Sciatic nerve (tissue), 2 donors: Measurements from ENCODE around the gene ATXN7L3B. TPM values are rescaled to one million over a fixed set of nuclear protein-coding genes. Genes with fewer than 3 reads are reported as not detected.
"Not testable (repeated sequence)": the region's sequence is repeated elsewhere in the genome, so short reads cannot be mapped to it uniquely, and the experiment has no call there.

Experiments
- ATAC-seq: fragments of 200-7000 bp; cut with Tn5 transposase; one replicate; pipeline ENCODE4 v1.9.1; 2020; ENCODE audit warnings: mild to moderate bottlenecking, moderate library complexity
- DNase-seq: peaks from one replicate; pipeline ENCODE4 v3.0.0-alpha.2; 2020; ENCODE audit warnings: low spot score
- intact Hi-C: fragments of 100-400 bp; cut with DNase I; formaldehyde crosslinking; loops from one replicate; pipeline ENCODE4 v1.14.2; 2022
- total RNA-seq: library from RNA; stranded (reverse); fragmentation: NEBNext Ultra II Directional; extraction: Animal tissue kit (Norgen Biotek cat#: 25700); gene quantifications from one replicate; pipeline ENCODE4 v1.2.1, GENCODE V29; 2021
- donor health status: DM: no; HTN: no; CAD: no.
- donor health status: DM: no; HTN: no; CAD: no.

ATXN7L3B gene
- total RNA-seq: 22.7 TPM

- intact Hi-C loops: no loop called here
- peak; percentile 100 for ATAC-seq
Measured at GRCh38 chr12:74537707-74538385, at the start of gene ATXN7L3B. ATXN7L3B (plus strand) TSS chr12:74537835; CDS start chr12:74538113, 278 bp downstream.

GRCh38 chr12:74488134-74488533 is 49.5 kb upstream of the ATXN7L3B start:
- DNase-seq (no peak), ATAC-seq (no peak)

More at GRCh38 chr12:74537707-74538385, at the start of gene ATXN7L3B:
- peak; percentile 96 for DNase-seq

GRCh38 chr12:74489543-74489942 is 48.1 kb upstream of the ATXN7L3B start:
- ATAC-seq: no peak
- intact Hi-C loops: no loop called here
- DNase-seq: no peak

More at GRCh38 chr12:74488134-74488533, 49.5 kb upstream of the ATXN7L3B start:
- intact Hi-C loops: no loop called here

- intact Hi-C loops: no loop called here
- DNase-seq: no peak
- ATAC-seq: no peak
Measured at GRCh38 chr12:74490390-74491064, 47.1 kb upstream of the ATXN7L3B start.

DNA sequence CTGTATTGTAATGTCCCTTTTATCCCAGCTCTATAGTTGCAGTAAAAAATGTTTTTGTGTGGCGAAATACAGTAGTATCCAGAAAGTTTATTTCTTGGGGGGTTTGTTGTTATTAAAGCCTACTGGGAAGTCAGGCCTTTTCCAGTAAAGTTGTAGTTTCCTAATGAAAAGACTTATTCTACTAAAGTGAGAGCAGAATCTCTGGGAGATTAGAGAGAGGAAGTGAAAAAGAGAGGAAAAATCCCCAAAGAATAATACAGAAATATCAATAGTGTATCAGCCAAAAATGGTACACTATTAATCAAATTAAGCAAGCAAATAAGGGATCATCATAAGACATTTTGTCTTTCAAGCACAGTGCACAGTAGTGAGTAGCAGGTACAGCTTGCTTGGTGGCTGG is 46.3 kb upstream of the ATXN7L3B start:
- no peak for ATAC-seq
- DNase-seq: no peak
- intact Hi-C loops: no loop called here

GRCh38 chr12:74499192-74499591 is 38.4 kb upstream of the ATXN7L3B start:
- intact Hi-C loops: no loop called here
- ATAC-seq (no peak), DNase-seq (no peak)

GRCh38 chr12:74508873-74509657 is 28.6 kb upstream of the ATXN7L3B start:
- DNase-seq, ATAC-seq, intact Hi-C loops: not testable (repeated sequence)

DNA sequence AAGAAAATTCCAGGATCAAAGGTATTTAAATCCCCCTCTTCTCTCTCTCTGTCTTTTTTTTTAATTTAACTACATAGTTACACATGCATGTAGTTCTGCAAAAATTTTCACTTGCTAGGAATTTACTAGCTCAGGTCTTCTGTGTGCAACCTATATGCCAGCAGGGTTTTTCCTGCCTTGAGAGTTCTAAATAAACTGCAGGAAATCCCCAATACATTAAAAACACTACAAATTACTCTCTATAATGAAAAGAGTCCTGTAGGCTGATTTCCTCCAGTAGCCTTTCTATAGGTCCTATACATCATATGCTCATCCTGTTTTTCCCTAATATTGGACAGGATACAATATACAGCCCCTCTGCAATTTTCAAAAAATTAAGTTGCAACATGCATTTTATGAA is 27.7 kb upstream of the ATXN7L3B start:
- no peak for ATAC-seq
- no peak for DNase-seq
- intact Hi-C loops: no loop called here

GRCh38 chr12:74514098-74514872 is 23.4 kb upstream of the ATXN7L3B start:
- DNase-seq: no peak
- intact Hi-C loops: no loop called here
- no peak for ATAC-seq

DNA sequence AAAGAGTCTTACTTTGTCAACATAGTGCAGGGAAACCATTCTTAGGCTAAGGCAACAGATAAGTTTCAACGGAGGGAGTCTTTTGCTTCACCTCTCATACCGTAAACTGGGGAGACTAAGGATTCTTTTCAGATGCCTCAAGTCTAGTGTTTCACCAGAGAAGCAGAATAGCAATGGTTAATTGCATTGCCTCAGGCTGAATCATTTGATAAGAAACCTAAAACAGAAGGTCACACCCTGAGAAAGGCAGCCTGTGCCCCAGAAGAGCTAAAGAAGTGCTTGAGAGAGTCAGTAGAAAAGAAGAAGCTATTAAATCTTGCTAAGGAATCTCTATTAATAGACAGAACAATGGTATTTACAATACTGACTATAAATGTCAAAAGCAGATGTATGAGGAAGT is 21.8 kb upstream of the ATXN7L3B start:
- ATAC-seq: no peak

DNA sequence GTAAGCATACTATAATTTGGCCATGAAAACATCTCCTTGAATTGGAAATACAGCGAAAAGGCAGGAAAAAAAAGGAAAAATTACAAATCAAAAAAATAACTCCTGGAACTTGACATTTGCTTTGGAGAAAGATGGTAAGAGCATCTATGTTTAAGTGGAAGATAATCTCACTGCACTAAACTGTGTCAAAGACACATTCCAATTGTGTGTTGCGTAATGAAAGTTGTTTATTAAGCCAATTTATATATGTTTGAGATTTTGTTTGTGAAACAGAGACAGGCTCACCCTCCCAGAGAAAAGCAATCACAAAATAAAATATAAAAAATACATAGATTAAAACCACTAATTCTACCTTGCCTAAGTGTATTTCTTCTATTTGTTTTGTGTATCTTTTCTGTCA is 11.1 kb upstream of the ATXN7L3B start:
- no peak for ATAC-seq
- no peak for DNase-seq
- intact Hi-C loops: no loop called here

More for the DNA sequence above, 21.8 kb upstream of the ATXN7L3B start:
- no peak for DNase-seq
- intact Hi-C loops: no loop called here

DNA sequence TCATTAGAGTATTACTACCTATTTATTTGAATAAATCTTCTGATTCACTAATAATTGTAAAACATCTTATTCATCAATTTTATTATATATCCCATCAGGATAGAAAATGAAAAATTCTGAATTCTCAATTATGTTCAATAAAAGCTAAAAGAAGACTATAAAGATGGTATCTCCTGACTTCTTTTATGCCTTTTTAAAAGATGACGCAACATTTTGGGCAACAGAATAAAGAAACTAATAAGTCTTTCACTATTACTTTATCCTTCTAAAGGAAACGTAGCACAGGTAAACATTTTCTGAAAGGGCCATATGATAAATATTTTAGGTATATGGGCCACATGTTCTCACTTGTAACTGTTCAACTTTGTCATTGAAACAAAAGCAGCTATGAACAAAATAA is 10.1 kb upstream of the ATXN7L3B start:
- intact Hi-C loops: no loop called here
- no peak for DNase-seq
- no peak for ATAC-seq

GRCh38 chr12:74530676-74531075 is 7.0 kb upstream of the ATXN7L3B start:
- ATAC-seq (no peak), DNase-seq (no peak)
- intact Hi-C loops: no loop called here

GRCh38 chr12:74535536-74535935 is 2.1 kb upstream of the ATXN7L3B start:
- ATAC-seq: no peak
- intact Hi-C loops: no loop called here
- no peak for DNase-seq

- no peak for DNase-seq
- intact Hi-C loops: no loop called here
- ATAC-seq: peak; percentile 62
Measured at GRCh38 chr12:74537126-74537706, 419 bp upstream of the ATXN7L3B start.

DNA sequence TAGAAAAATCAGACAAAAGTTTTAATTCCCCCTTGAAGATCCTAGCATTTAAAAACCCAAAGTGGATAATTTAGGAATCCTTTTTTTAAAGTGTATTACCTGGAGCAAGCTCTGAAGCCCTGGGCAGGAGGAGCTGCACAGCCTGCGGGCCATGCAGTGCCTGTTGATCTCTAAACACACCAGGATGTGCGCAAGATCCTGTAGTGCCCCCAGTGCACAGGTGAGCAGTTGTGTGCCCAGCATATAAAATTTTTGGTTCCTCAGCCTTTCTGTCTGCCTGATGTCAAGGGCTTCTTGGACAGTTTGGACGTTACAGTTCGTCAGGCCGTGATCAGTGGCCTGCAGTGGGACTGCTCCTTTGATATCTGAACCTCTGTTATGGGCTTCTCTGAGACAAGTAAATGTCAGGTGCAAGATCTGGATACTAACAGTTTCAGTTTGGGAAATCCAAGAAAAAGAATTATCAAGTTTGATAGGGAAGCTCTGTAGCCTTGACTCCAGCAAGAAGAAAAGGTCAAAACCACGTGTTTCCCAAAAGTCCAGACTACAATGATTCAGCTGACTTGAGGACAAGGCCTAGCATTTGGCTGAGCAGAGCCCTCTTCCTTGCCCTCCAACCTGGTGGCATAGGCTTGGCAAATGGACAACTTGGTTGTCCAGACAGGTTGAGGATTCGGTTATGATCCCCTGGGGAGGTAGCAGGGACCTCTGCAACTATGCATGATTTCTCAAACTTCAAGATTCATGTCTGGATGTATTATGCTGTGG is 1.0 kb downstream of the ATXN7L3B start:
- DNase-seq (no peak), ATAC-seq (no peak)
- intact Hi-C loops: no loop called here

GRCh38 chr12:74539261-74539660 is 1.6 kb downstream of the ATXN7L3B start:
- intact Hi-C loops: no loop called here
- ATAC-seq (no peak), DNase-seq (no peak)
